ENCODE measurements around the gene ME3. TPM values are rescaled to one million over a fixed set of nuclear protein-coding genes. Genes with fewer than 3 reads are reported as not detected.
"Not testable (repeated sequence)": the region's sequence is repeated elsewhere in the genome, so short reads cannot be mapped to it uniquely, and the experiment has no call there.

ME3 gene
- total RNA-seq, 2 experiments from 2014 or later, result not detected

DNA sequence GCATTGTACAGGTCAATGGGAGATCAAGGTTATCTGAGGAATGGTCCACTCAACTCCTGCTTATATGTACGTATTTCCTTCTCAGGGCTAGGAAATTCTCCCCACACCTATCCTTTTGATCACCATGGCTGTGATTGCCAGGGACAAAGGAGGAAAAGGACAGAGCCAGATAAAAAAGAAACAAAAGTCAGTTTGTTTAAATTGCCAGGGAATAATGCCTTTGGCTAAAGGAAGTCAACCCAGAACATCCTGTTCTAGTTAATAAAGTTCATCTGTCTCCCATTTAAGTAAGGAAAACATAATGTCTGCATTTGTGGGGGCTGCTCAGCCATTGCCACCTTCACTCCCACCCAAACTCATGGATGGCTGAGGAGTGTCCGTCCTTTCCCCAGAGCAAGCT, 124.7 kb downstream of the ME3 start:
- no TSS peak for BruUV-seq (replicated peaks)
- TF ChIP-seq, protein P1, sequence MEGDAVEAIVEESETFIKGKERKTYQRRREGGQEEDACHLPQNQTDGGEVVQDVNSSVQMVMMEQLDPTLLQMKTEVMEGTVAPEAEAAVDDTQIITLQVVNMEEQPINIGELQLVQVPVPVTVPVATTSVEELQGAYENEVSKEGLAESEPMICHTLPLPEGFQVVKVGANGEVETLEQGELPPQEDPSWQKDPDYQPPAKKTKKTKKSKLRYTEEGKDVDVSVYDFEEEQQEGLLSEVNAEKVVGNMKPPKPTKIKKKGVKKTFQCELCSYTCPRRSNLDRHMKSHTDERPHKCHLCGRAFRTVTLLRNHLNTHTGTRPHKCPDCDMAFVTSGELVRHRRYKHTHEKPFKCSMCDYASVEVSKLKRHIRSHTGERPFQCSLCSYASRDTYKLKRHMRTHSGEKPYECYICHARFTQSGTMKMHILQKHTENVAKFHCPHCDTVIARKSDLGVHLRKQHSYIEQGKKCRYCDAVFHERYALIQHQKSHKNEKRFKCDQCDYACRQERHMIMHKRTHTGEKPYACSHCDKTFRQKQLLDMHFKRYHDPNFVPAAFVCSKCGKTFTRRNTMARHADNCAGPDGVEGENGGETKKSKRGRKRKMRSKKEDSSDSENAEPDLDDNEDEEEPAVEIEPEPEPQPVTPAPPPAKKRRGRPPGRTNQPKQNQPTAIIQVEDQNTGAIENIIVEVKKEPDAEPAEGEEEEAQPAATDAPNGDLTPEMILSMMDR (conservative IDR thresholded peaks at IDR 0.05; ENCODE audit: low read length), result no peak
- no peak for TF ChIP-seq EZH2phosphoT487 (IDR thresholded peaks at IDR 0.05; ENCODE audit: borderline replicate concordance, low read depth, low read length)
- POLR2A ChIA-PET, result interaction anchor here (0.7 kb wide), 1 partner anchor 1373 kb away, joined by 3 read pairs; no protein-coding TSS in a partner anchor
- no peak overlapping the region for H3K4me3 ChIP-seq (ENCODE audit: low read depth, low read length, poor library complexity, severe bottlenecking)
- CTCF ChIA-PET (ENCODE audit: unreplicated experiment), result no interaction called here
- intact Hi-C loops (cut with micrococcal nuclease; ENCODE audit: unreplicated experiment), result no loop called here
- H3K4me1 ChIP-seq (ENCODE audit: insufficient read depth, low read length, poor library complexity, severe bottlenecking), result no peaks in the 10 kb centered on the region
- H3K9me2 ChIP-seq (ENCODE audit: insufficient read depth, low read length), result no peaks in the 10 kb centered on the region
- no peaks in the 10 kb centered on the region for H3K79me2 ChIP-seq (ENCODE audit: insufficient read depth, low read depth, low read length)
- H3K9me3 ChIP-seq (ENCODE audit: low read length), result no peaks in the 10 kb centered on the region
- no peak overlapping the region for H3K27ac ChIP-seq (ENCODE audit: low read depth, low read length, poor library complexity, severe bottlenecking)
- H3K4me2 ChIP-seq (ENCODE audit: low read length), result no peak overlapping the region
- no peak overlapping the region for H2AFZ ChIP-seq (ENCODE audit: low read length)
- no peak for DNase-seq (ENCODE audit: low spot score)
- H3K36me3 ChIP-seq (ENCODE audit: insufficient read depth, low read length), result no peaks in the 10 kb centered on the region
- H4K20me1 ChIP-seq (ENCODE audit: insufficient read depth, low read length), result no peaks in the 10 kb centered on the region

DNA sequence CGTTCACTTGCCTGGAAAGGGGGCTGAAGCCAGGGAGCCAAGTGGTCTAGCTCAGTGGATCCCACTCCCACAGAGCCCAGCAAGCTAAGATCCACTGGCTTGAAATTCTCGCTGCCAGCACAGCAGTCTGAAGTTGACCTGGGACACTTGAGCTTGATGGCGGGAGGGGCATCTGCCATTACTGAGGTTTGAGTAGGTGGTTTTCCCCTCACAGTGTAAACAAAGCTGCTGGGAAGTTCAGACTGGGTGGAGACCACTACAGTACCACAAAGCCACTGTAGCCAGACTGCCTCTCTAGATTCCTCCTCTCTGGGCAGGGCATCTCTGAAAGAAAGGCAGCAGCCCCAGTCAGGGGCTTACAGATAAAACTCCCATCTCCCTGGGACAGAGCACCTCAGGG, 131.1 kb downstream of the ME3 start:
- H3K4me1 ChIP-seq (ENCODE audit: insufficient read depth, low read length, poor library complexity, severe bottlenecking); DNase-seq (ENCODE audit: low spot score); BruUV-seq (replicated peaks); H3K4me2 ChIP-seq (ENCODE audit: low read length); H2AFZ ChIP-seq (ENCODE audit: low read length); H3K4me3 ChIP-seq (ENCODE audit: low read depth, low read length, poor library complexity, severe bottlenecking); H4K20me1 ChIP-seq (ENCODE audit: insufficient read depth, low read length); H3K27ac ChIP-seq (ENCODE audit: low read depth, low read length, poor library complexity, severe bottlenecking); H3K9me2 ChIP-seq (ENCODE audit: insufficient read depth, low read length); CTCF ChIA-PET (ENCODE audit: unreplicated experiment); H3K36me3 ChIP-seq (ENCODE audit: insufficient read depth, low read length); POLR2A ChIA-PET; H3K9me3 ChIP-seq (ENCODE audit: low read length); H3K79me2 ChIP-seq (ENCODE audit: insufficient read depth, low read depth, low read length); intact Hi-C loops (cut with micrococcal nuclease; ENCODE audit: unreplicated experiment): not testable (repeated sequence)

DNA sequence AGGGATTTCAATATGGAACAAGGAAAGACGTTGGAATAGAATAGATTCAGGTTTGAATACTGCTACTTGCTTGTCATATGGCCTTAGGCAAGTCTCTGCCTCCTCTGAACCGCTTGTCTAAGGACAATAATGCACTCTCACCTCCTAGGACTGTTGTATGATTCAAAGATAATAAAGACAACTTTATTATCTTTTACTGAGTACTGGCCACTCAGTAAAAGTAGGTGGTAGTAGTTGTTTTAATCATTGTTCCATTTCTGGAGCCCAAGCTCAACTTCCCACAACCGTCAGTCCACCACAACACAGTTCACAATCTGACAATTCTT, 134.2 kb downstream of the ME3 start:
- BruUV-seq (replicated peaks), result no TSS peak
- no peak for TF ChIP-seq EZH2phosphoT487 (IDR thresholded peaks at IDR 0.05; ENCODE audit: borderline replicate concordance, low read depth, low read length)
- TF ChIP-seq, protein P1 (conservative IDR thresholded peaks at IDR 0.05; ENCODE audit: low read length), result no peak

More for the DNA sequence above, 134.2 kb downstream of the ME3 start:
- no peaks in the 10 kb centered on the region for H3K36me3 ChIP-seq (ENCODE audit: insufficient read depth, low read length)
- H4K20me1 ChIP-seq (ENCODE audit: insufficient read depth, low read length), result no peaks in the 10 kb centered on the region
- H3K27ac ChIP-seq (ENCODE audit: low read depth, low read length, poor library complexity, severe bottlenecking), result no peak overlapping the region
- H3K9me3 ChIP-seq (ENCODE audit: low read length), result no peaks in the 10 kb centered on the region
- H3K9me2 ChIP-seq (ENCODE audit: insufficient read depth, low read length), result no peaks in the 10 kb centered on the region
- POLR2A ChIA-PET, result no interaction called here
- H2AFZ ChIP-seq (ENCODE audit: low read length), result no peak overlapping the region
- CTCF ChIA-PET (ENCODE audit: unreplicated experiment), result no interaction called here
- DNase-seq (ENCODE audit: low spot score), result no peak
- no peak overlapping the region for H3K4me2 ChIP-seq (ENCODE audit: low read length)
- H3K79me2 ChIP-seq (ENCODE audit: insufficient read depth, low read depth, low read length), result no peaks in the 10 kb centered on the region
- no peaks in the 10 kb centered on the region for H3K4me1 ChIP-seq (ENCODE audit: insufficient read depth, low read length, poor library complexity, severe bottlenecking)
- H3K4me3 ChIP-seq (ENCODE audit: low read depth, low read length, poor library complexity, severe bottlenecking), result no peak overlapping the region
- intact Hi-C loops (cut with micrococcal nuclease; ENCODE audit: unreplicated experiment), result no loop called here
